Large intestine (tissue), 3 donors: Measurements from ENCODE around the gene ADAMTS17. TPM values are rescaled to one million over a fixed set of nuclear protein-coding genes. Genes with fewer than 3 reads are reported as not detected.
A peak's percentile ranks its signal among the peaks of the same experiment; 100 is the strongest.

Experiments used
- DNase-seq, 2 donors: peaks; one replicate each; pipeline versions ENCODE4 v3.0.0 to v3.0.0-alpha.2; 2013
- H3K27ac ChIP-seq: one replicate; pipeline ENCODE4 v1.5.1; 2013; ENCODE audit warnings: low read length
- H3K27me3 ChIP-seq: 2 replicates; pipeline ENCODE4 v1.6.1; 2013; ENCODE audit warnings: low read length; ENCODE audit not compliant: control insufficient read depth, insufficient read depth
- H3K36me3 ChIP-seq: 2 replicates; pipeline ENCODE4 v1.6.1; 2013; ENCODE audit warnings: low read length; ENCODE audit not compliant: control insufficient read depth, insufficient read depth
- H3K4me1 ChIP-seq: one replicate; pipeline ENCODE4 v1.6.1; 2013; ENCODE audit warnings: low read length; ENCODE audit not compliant: control insufficient read depth, insufficient read depth
- H3K4me3 ChIP-seq: one replicate; pipeline ENCODE4 v1.5.1; 2013; ENCODE audit warnings: low read length
- H3K9me3 ChIP-seq: one replicate; pipeline ENCODE4 v1.6.1; 2013; ENCODE audit warnings: mild to moderate bottlenecking, low read depth, low read length, moderate library complexity; ENCODE audit not compliant: control insufficient read depth
- WGBS: methylation state at CpG from one replicate; pipeline ENCODE4 v1.1.5; 2013; ENCODE audit warnings: low lambda C conversion rate; ENCODE audit not compliant: insufficient coverage; 5-methylcytosine and 5-hydroxymethylcytosine counted together
- polyA plus RNA-seq: library from polyadenylated mRNA; unstranded; fragments of 120-200 nt; gene quantifications from one replicate; pipeline ENCODE4 v1.2.1, GENCODE V29; 2013

Gene ADAMTS17
- polyA plus RNA-seq, 1 donor, result 3.7 TPM

DNA sequence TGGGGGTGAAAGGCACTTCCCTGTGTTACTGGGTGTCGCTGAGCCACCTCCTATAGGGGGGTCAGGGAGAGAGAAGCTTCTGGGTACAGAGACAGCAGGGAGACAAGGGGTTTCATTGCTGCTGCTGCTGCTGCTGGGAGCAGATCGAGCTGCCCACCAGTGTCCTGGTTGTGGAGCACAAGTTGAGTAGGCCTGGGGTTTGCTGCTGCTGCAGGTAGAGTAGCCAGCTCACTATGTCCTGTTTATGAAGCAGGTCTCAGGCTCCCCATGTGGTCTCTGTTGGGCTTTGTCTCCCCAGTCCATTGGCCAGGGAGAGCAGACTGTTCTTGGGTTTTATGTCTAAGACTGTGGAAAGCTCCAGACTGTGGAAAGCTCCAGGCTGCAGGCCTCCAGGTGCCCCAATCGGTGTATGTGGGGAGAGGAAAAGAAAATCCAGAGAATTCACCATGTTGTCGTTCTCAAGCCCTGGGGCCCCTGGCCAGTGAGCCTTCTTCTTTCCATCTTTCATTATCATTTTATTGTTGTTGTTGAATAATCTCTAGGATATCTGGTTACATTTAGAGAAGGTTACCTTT is 157.8 kb downstream of the ADAMTS17 start:
- H3K4me1 ChIP-seq, result no peaks in the 10 kb centered on the region
- H3K9me3 ChIP-seq, result no peaks in the 10 kb centered on the region
- WGBS, result no CpG with 5 or more reads among the region's 4 CpGs
- no peaks in the 10 kb centered on the region for H3K27me3 ChIP-seq
- DNase-seq, result no peak
- H3K27ac ChIP-seq, result no peak overlapping the region
- H3K4me3 ChIP-seq, result no peak overlapping the region
- no peaks in the 10 kb centered on the region for H3K36me3 ChIP-seq

DNA sequence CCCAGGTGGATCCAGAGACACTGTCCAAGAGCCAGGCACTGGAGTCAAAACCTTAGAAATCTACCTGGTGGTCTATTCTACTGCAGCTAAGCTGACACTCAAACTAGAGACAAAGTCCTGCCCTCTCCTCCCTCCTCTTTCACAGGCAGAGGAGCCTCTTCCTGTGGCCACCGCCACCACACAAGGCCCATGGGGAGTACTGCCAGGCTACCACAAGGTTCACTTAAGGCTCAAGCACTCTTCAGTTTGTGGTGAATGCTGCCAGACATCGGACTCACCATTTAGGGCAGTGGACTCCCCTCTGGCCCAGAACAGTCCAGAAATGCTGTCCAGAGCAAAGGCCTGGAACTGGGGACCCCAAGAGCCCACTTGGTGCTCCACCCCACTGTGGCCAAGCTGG is 160.9 kb downstream of the ADAMTS17 start:
- no CpG with 5 or more reads among the region's 2 CpGs for WGBS

GRCh38 chr15:100175406-100176114 is 166.2 kb downstream of the ADAMTS17 start:
- no peak overlapping the region for H3K4me3 ChIP-seq
- no peak for DNase-seq
- peaks cover 11% of the 10 kb centered on the region for H3K9me3 ChIP-seq
- no peaks in the 10 kb centered on the region for H3K36me3 ChIP-seq
- H3K27ac ChIP-seq, result no peak overlapping the region
- no peaks in the 10 kb centered on the region for H3K4me1 ChIP-seq
- WGBS, result no CpG with 5 or more reads among the region's 12 CpGs
- H3K27me3 ChIP-seq, result no peaks in the 10 kb centered on the region

More for the DNA sequence above, 160.9 kb downstream of the ADAMTS17 start:
- Histone ChIP-seq H3K27ac (no peak overlapping the region), H3K36me3 (no peaks in the 10 kb centered on the region), H3K27me3 (no peaks in the 10 kb centered on the region), H3K4me1 (no peaks in the 10 kb centered on the region), H3K9me3 (no peaks in the 10 kb centered on the region), H3K4me3 (no peak overlapping the region)
- DNase-seq, result no peak

DNA sequence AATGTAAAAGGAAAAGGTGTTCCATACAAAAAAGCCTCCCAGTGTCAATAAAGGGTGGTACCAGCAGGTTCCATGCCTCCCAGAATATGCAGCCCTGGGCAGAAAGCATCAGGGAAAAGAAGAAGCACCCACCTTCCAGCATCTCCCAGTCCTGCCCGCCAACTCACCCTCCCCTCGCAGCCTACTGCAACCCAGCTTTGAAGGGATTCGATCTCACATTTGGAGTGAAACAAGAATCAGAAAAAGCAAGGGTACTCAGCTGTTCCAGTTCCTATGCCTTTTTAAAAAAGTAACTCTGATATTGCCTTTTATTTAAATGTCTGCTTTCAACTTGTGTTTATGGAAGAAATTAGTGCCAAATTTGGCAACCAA is 166.9 kb downstream of the ADAMTS17 start:
- DNase-seq, result no peak
- Histone ChIP-seq H3K27ac (no peak overlapping the region), H3K4me1 (no peaks in the 10 kb centered on the region), H3K27me3 (no peaks in the 10 kb centered on the region), H3K36me3 (no peaks in the 10 kb centered on the region), H3K4me3 (no peak overlapping the region), H3K9me3 (peaks cover 11% of the 10 kb centered on the region)
- WGBS, result 90% methylated on average over 2 of the region's 3 CpGs

GRCh38 chr15:100174159-100174903 is 167.4 kb downstream of the ADAMTS17 start:
- Histone ChIP-seq H3K4me1 (no peaks in the 10 kb centered on the region), H3K27ac (peak overlapping the region; percentile 40), H3K27me3 (no peaks in the 10 kb centered on the region), H3K9me3 (peaks cover 11% of the 10 kb centered on the region), H3K36me3 (no peaks in the 10 kb centered on the region), H3K4me3 (no peak overlapping the region)
- DNase-seq, result peak in 1 of 2 donors; percentile 60
- 31% methylated on average over 2 of the region's 7 CpGs for whole genome bisulfite sequencing

DNA sequence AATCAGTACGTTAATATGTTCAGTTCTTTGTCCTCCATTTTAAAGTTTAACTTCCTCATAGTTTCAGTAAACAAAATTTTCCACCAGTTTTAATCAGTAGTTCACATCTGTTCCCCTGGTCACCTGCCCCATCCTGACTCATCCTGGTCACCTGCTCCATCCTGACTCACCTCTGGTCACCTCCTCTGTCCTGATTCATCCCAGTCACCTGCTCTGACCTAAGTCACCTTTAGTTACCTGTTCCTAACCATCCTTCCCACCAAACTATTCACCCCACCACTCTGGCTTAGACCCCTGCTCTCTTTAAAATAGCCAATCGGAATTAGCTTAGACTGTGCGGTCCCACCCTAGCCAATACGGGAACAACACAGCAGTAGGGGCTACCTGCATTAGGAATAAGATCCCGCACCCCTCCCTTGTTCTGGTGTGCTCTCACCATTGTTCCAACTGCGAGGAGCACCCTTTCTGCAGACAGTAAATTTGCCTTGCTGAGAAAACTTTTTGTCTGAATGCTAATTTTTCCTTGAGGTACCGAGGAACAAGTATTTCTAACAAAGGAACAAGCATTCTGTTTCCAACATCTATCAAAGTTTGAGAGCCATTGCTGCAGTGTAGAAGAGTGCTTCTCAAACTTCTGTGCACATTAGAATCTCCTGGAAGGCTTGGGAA is 169.3 kb downstream of the ADAMTS17 start:
- Histone ChIP-seq H3K4me3 (no peak overlapping the region), H3K9me3 (peaks cover 11% of the 10 kb centered on the region), H3K27ac (no peak overlapping the region), H3K4me1 (no peaks in the 10 kb centered on the region), H3K36me3 (no peaks in the 10 kb centered on the region), H3K27me3 (no peaks in the 10 kb centered on the region)
- WGBS, result 100% methylated on average over 1 of the region's 7 CpGs
- DNase-seq, result no peak

DNA sequence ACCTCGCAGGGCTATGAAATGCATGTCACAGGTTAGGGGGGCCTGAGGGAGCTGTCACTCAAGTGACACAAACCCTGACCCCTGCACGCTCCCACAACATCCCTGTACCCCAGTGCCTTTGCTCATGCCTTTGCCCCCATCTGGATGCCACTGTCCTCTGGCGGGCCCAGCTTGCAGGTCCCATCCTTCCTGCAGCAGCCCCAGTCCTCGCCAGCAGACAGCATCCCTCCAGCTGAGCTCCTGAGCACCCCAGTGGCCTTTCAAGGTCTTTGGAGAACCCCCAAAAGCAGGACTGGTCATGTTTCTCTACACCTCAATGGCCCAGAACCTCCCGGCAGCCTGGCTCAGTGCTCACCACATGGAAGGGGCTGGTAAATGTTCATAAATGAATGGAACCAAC is 170.4 kb downstream of the ADAMTS17 start:
- Histone ChIP-seq H3K9me3 (peaks cover 11% of the 10 kb centered on the region), H3K4me3 (no peak overlapping the region), H3K27ac (no peak overlapping the region), H3K27me3 (no peaks in the 10 kb centered on the region), H3K36me3 (no peaks in the 10 kb centered on the region), H3K4me1 (no peaks in the 10 kb centered on the region)
- no peak for DNase-seq
- no CpG with 5 or more reads among the region's 5 CpGs for WGBS

- no peak for DNase-seq
- Histone ChIP-seq H3K27me3 (no peaks in the 10 kb centered on the region), H3K36me3 (no peaks in the 10 kb centered on the region), H3K27ac (no peak overlapping the region), H3K9me3 (peaks cover 11% of the 10 kb centered on the region), H3K4me1 (no peaks in the 10 kb centered on the region), H3K4me3 (no peak overlapping the region)
- WGBS, result 70% methylated on average over 2 of the region's 8 CpGs
These were observed 171.2 kb downstream of the ADAMTS17 start for GRCh38 chr15:100170291-100171210.

GRCh38 chr15:100169615-100170290 is 172.0 kb downstream of the ADAMTS17 start:
- WGBS, result 100% methylated on average over 2 of the region's 20 CpGs
- Histone ChIP-seq H3K4me1 (no peaks in the 10 kb centered on the region), H3K27me3 (no peaks in the 10 kb centered on the region), H3K27ac (no peak overlapping the region), H3K9me3 (peaks cover 11% of the 10 kb centered on the region), H3K4me3 (no peak overlapping the region), H3K36me3 (no peaks in the 10 kb centered on the region)
- no peak for DNase-seq
